K562 (cell line): Measurements from ENCODE around the gene NCMAP. TPM values are rescaled to one million over a fixed set of nuclear protein-coding genes. Genes with fewer than 3 reads are reported as not detected.

Experiments used
- ATF7 ChIP-seq: fragments of 450-650 bp; IDR thresholded peaks from 2 replicates; pipeline ENCODE4 v1.7.1; 2014; ENCODE audit warnings: mild to moderate bottlenecking, moderate library complexity
- CBFA2T3 ChIP-seq: fragments of 450-650 bp; IDR thresholded peaks from 2 replicates; pipeline ENCODE4 v1.6.1; 2017
- ELF4 ChIP-seq: fragments of 450-650 bp; formaldehyde crosslinking; IDR thresholded peaks from 2 replicates; pipeline ENCODE4 v1.4.0; 2022; ENCODE audit warnings: missing genetic modification characterization
- HDAC8 ChIP-seq: fragments of 450-650 bp; IDR thresholded peaks from 2 replicates; pipeline ENCODE4 v1.6.1; 2016; ENCODE audit warnings: mild to moderate bottlenecking, missing genetic modification characterization, moderate library complexity, missing compliant biosample characterization
- JUNB ChIP-seq: fragments of 450-650 bp; formaldehyde crosslinking; conservative IDR thresholded peaks from 2 replicates; pipeline ENCODE4 v1.4.0; 2020; ENCODE audit warnings: mild to moderate bottlenecking
- KLF16 ChIP-seq: IDR thresholded peaks from 2 replicates; pipeline ENCODE4 v1.6.1; 2016; ENCODE audit warnings: antibody characterized with exemption
- LARP7 ChIP-seq: fragments of 450-650 bp; IDR thresholded peaks from 2 replicates; pipeline ENCODE4 v1.6.1; 2016
- MEIS2 ChIP-seq: fragments of 450-650 bp; IDR thresholded peaks from 2 replicates; pipeline ENCODE4 v1.6.1; 2014; ENCODE audit warnings: mild to moderate bottlenecking; ENCODE audit not compliant: partially characterized antibody
- NR3C1 ChIP-seq: sonication (generic); formaldehyde crosslinking; IDR thresholded peaks from 2 replicates; pipeline ENCODE4 v1.8.1; 2022; ENCODE audit warnings: missing genetic modification reagents
- PHF20 ChIP-seq: fragments of 450-650 bp; IDR thresholded peaks from 2 replicates; pipeline ENCODE4 v1.6.1; 2018; ENCODE audit not compliant: partially characterized antibody
- POLR2AphosphoS5 ChIP-seq: IDR thresholded peaks from 2 replicates; pipeline ENCODE4 v1.6.1; 2011; ENCODE audit warnings: mild to moderate bottlenecking, low read depth, low read length, moderate library complexity; ENCODE audit not compliant: control insufficient read depth, insufficient read depth
- RB1 ChIP-seq: fragments of 450-650 bp; IDR thresholded peaks from 2 replicates; pipeline ENCODE4 v1.6.1; 2017; ENCODE audit warnings: low read depth, mild to moderate bottlenecking
- TCF3 ChIP-seq: sonication (generic); formaldehyde crosslinking; IDR thresholded peaks from 2 replicates; pipeline ENCODE4 v1.4.0; 2020; ENCODE audit warnings: mild to moderate bottlenecking, missing genetic modification reagents
- TCFL5 ChIP-seq: fragments of 250-450 bp; sonication (Bioruptor Pico); conservative IDR thresholded peaks from 2 replicates; pipeline ENCODE4 v1.6.1; 2021; ENCODE audit warnings: mild to moderate bottlenecking, moderate library complexity, matching md5 sums
- TFAM ChIP-seq: fragments of 250-450 bp; sonication (Bioruptor Pico); conservative IDR thresholded peaks from 2 replicates; pipeline ENCODE4 v1.5.0; 2021; ENCODE audit warnings: mild to moderate bottlenecking, moderate library complexity
- ZFX ChIP-seq: sonication (generic); formaldehyde crosslinking; IDR thresholded peaks from 2 replicates; pipeline ENCODE4 v1.8.0; 2022; ENCODE audit warnings: mild to moderate bottlenecking, missing genetic modification reagents, moderate library complexity
- polyA plus RNA-seq, 8 experiments: library from polyadenylated mRNA; depleted of rRNA in 4 of 8; stranded (reverse) in 5 of 8; unstranded in 3 of 8; fragments of >200 nt; fragmentation: Nextera tagmentation in 2 of 8; fragmentation: Illumina TruSeq in 1 of 8; extraction: Ambion mirVana in 2 of 8; extraction: Trizol in 1 of 8; gene quantifications; 2 replicates each; pipeline versions ENCODE4 v1.2.1 to v1.2.3, GENCODE V29; 2011 to 2014; ENCODE audit warnings: inconsistent platforms in 1 of 8, missing spikeins in 1 of 8
- total RNA-seq, 7 experiments: library from RNA; depleted of rRNA in 6 of 7; stranded (reverse); fragments of >200 nt in 6 of 7; fragmentation: Illumina TruSeq in 2 of 7; extraction: Trizol in 2 of 7; gene quantifications; 2 replicates each; pipeline versions ENCODE4 v1.2.1 to v1.2.3, GENCODE V29; 2011 to 2021; ENCODE audit warnings: low replicate concordance in 1 of 7
- TF ChIP-seq, protein P1 (sequence below), 2 experiments: fragments of 450-650 bp; IDR thresholded peaks; 2 replicates each; pipeline ENCODE4 v1.6.1; 2018; ENCODE audit warnings: mild to moderate bottlenecking in 2 of 2, low read depth in 1 of 2; ENCODE audit not compliant: partially characterized antibody in 2 of 2
- TF ChIP-seq, protein P2 (sequence below): fragments of 250-450 bp; sonication (Bioruptor Pico); IDR thresholded peaks from 2 replicates; pipeline ENCODE4 v1.5.0; 2021
- TF ChIP-seq, protein P3 (sequence below): sonication (generic); formaldehyde crosslinking; IDR thresholded peaks from 2 replicates; pipeline ENCODE4 v1.8.0; 2022; ENCODE audit warnings: mild to moderate bottlenecking, missing genetic modification reagents
- TF ChIP-seq, protein P4 (sequence below): sonication (generic); formaldehyde crosslinking; IDR thresholded peaks from 2 replicates; pipeline ENCODE4 v1.8.0; 2022; ENCODE audit warnings: mild to moderate bottlenecking, missing genetic modification reagents

NCMAP gene
- total and polyA plus RNA-seq, 9 of the 15 experiments (the other 6 are each of a cell fraction or from before 2014, with no cell fraction given): 0.03 TPM; not detected in 8

DNA sequence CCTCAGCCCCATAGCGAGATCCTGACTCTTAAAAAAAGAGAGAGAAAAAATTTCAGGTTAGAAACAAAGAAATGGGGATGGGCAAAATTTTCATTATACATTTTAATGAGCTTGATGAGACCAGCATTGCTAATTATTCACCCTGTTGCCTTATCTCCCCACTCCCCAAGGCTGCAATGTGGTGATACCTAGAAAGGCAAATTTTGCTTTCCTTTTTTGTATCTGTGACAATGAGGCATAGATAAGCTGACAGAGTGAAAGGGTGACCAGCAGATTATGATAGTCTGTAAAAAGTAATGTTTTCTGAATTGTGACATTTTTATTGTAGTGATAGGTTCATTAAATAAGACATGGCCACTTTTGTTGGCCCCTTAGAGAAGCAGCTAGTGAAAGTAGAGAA, 100.2 kb downstream of the NCMAP start (continued):
- TF ChIP-seq, protein P1, sequence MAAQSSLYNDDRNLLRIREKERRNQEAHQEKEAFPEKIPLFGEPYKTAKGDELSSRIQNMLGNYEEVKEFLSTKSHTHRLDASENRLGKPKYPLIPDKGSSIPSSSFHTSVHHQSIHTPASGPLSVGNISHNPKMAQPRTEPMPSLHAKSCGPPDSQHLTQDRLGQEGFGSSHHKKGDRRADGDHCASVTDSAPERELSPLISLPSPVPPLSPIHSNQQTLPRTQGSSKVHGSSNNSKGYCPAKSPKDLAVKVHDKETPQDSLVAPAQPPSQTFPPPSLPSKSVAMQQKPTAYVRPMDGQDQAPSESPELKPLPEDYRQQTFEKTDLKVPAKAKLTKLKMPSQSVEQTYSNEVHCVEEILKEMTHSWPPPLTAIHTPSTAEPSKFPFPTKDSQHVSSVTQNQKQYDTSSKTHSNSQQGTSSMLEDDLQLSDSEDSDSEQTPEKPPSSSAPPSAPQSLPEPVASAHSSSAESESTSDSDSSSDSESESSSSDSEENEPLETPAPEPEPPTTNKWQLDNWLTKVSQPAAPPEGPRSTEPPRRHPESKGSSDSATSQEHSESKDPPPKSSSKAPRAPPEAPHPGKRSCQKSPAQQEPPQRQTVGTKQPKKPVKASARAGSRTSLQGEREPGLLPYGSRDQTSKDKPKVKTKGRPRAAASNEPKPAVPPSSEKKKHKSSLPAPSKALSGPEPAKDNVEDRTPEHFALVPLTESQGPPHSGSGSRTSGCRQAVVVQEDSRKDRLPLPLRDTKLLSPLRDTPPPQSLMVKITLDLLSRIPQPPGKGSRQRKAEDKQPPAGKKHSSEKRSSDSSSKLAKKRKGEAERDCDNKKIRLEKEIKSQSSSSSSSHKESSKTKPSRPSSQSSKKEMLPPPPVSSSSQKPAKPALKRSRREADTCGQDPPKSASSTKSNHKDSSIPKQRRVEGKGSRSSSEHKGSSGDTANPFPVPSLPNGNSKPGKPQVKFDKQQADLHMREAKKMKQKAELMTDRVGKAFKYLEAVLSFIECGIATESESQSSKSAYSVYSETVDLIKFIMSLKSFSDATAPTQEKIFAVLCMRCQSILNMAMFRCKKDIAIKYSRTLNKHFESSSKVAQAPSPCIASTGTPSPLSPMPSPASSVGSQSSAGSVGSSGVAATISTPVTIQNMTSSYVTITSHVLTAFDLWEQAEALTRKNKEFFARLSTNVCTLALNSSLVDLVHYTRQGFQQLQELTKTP (IDR thresholded peaks at IDR 0.05; ENCODE audit: low read depth in 1 of 2, partially characterized antibody in 2 of 2): no peak
- no peak for TF ChIP-seq NR3C1 (CRISPR knock-in tag)
- TF ChIP-seq JUNB: no peak
- no peak for TF ChIP-seq ZFX (CRISPR knock-in tag)
- TF ChIP-seq, protein P2, sequence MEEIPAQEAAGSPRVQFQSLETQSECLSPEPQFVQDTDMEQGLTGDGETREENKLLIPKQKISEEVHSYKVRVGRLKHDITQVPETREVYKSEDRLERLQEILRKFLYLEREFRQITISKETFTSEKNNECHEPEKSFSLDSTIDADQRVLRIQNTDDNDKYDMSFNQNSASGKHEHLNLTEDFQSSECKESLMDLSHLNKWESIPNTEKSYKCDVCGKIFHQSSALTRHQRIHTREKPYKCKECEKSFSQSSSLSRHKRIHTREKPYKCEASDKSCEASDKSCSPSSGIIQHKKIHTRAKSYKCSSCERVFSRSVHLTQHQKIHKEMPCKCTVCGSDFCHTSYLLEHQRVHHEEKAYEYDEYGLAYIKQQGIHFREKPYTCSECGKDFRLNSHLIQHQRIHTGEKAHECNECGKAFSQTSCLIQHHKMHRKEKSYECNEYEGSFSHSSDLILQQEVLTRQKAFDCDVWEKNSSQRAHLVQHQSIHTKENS: no peak
- TF ChIP-seq, protein P3, sequence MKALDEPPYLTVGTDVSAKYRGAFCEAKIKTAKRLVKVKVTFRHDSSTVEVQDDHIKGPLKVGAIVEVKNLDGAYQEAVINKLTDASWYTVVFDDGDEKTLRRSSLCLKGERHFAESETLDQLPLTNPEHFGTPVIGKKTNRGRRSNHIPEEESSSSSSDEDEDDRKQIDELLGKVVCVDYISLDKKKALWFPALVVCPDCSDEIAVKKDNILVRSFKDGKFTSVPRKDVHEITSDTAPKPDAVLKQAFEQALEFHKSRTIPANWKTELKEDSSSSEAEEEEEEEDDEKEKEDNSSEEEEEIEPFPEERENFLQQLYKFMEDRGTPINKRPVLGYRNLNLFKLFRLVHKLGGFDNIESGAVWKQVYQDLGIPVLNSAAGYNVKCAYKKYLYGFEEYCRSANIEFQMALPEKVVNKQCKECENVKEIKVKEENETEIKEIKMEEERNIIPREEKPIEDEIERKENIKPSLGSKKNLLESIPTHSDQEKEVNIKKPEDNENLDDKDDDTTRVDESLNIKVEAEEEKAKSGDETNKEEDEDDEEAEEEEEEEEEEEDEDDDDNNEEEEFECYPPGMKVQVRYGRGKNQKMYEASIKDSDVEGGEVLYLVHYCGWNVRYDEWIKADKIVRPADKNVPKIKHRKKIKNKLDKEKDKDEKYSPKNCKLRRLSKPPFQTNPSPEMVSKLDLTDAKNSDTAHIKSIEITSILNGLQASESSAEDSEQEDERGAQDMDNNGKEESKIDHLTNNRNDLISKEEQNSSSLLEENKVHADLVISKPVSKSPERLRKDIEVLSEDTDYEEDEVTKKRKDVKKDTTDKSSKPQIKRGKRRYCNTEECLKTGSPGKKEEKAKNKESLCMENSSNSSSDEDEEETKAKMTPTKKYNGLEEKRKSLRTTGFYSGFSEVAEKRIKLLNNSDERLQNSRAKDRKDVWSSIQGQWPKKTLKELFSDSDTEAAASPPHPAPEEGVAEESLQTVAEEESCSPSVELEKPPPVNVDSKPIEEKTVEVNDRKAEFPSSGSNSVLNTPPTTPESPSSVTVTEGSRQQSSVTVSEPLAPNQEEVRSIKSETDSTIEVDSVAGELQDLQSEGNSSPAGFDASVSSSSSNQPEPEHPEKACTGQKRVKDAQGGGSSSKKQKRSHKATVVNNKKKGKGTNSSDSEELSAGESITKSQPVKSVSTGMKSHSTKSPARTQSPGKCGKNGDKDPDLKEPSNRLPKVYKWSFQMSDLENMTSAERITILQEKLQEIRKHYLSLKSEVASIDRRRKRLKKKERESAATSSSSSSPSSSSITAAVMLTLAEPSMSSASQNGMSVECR (CRISPR knock-in tag): no peak
- TF ChIP-seq TCF3 (CRISPR knock-in tag): peak; percentile 91
- TF ChIP-seq ATF7: no peak
- TF ChIP-seq POLR2AphosphoS5: 0 out of 2 replicates have a peak, but pooled peaks have one; percentile 53
- peak; percentile 45; the same call in 1 of the 2 replicates for TF ChIP-seq KLF16
- peak; percentile 84 for TF ChIP-seq CBFA2T3
- no peak for TF ChIP-seq PHF20
- no peak for TF ChIP-seq TFAM (CRISPR knock-in tag)
- TF ChIP-seq LARP7: no peak
- peak; percentile 32 for TF ChIP-seq MEIS2
- no peak for TF ChIP-seq TCFL5 (CRISPR knock-in tag)
- TF ChIP-seq RB1: no peak
- TF ChIP-seq, protein P4, sequence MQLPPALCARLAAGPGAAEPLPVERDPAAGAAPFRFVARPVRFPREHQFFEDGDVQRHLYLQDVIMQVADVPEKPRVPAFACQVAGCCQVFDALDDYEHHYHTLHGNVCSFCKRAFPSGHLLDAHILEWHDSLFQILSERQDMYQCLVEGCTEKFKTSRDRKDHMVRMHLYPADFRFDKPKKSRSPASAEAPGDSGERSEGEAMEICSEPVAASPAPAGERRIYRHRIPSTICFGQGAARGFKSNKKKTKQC (CRISPR knock-in tag): no peak
- no peak for TF ChIP-seq HDAC8 (tag)
- TF ChIP-seq ELF4: peak; percentile 34; the same call in 1 of the 2 replicates
